Measurements from ENCODE around the gene C20orf144. TPM values are rescaled to one million over a fixed set of nuclear protein-coding genes. Genes with fewer than 3 reads are reported as not detected.

C20orf144 gene
- polyA plus RNA-seq, 2 of the 4 experiments (the other 2 are of a cell fraction): 0.10 to 0.12 TPM

DNA sequence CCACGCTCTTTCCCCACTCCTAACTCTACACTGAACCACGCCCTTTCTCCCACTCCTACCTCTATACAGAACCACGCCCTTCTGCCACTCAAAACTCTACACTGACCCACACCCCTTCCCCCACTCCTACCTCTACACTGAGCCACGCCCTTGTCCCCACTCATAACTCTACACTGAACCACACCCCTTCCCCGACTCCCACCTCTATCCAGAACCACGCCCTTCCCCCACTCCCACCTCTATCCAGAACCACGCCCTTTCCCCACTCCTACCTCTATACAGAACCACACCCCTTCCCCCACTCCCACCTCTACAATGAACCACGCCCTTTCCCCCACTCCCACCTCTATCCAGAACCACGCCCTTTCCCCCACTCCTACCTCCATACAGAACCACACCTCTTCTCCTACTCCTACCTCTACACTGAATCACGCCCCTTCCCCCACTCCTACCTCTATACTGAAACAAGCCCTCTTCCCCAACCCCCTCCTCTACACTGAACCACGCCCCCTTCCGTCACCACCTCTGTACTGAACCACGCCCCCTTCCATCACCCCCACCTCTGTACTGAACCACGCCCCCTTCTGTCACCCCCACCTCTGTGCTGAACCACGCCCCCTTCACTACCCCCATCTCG lies 47.9 kb downstream of the C20orf144 start:
- Histone ChIP-seq H3K4me2 (peak overlapping the region; percentile 22; the same call in 2 of the 3 replicates), H3K9me3 (no peaks in the 10 kb centered on the region), H3K4me3 (no peak overlapping the region), H3K4me1 (peaks cover 24% of the 10 kb centered on the region), H3K27ac (peak overlapping the region in 1 of 2 experiments; percentile 46; a peak in 1 of 6 replicates)
- FAIRE-seq: no peak
- TF ChIP-seq, protein P1, sequence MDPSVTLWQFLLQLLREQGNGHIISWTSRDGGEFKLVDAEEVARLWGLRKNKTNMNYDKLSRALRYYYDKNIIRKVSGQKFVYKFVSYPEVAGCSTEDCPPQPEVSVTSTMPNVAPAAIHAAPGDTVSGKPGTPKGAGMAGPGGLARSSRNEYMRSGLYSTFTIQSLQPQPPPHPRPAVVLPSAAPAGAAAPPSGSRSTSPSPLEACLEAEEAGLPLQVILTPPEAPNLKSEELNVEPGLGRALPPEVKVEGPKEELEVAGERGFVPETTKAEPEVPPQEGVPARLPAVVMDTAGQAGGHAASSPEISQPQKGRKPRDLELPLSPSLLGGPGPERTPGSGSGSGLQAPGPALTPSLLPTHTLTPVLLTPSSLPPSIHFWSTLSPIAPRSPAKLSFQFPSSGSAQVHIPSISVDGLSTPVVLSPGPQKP (IDR thresholded peaks at IDR 0.05; ENCODE audit: low read depth, low read length): no peak
- ATAC-seq: no peak
- 76% methylated on average over 11 of the region's 16 CpGs for WGBS (ENCODE audit: missing lambda C conversion rate)
- CTCF ChIA-PET: no interaction called here
- DNase-seq (ENCODE audit: low read depth in 1 of 2, low spot score in 1 of 2): no peak
- POLR2A ChIA-PET: no interaction called here

DNA sequence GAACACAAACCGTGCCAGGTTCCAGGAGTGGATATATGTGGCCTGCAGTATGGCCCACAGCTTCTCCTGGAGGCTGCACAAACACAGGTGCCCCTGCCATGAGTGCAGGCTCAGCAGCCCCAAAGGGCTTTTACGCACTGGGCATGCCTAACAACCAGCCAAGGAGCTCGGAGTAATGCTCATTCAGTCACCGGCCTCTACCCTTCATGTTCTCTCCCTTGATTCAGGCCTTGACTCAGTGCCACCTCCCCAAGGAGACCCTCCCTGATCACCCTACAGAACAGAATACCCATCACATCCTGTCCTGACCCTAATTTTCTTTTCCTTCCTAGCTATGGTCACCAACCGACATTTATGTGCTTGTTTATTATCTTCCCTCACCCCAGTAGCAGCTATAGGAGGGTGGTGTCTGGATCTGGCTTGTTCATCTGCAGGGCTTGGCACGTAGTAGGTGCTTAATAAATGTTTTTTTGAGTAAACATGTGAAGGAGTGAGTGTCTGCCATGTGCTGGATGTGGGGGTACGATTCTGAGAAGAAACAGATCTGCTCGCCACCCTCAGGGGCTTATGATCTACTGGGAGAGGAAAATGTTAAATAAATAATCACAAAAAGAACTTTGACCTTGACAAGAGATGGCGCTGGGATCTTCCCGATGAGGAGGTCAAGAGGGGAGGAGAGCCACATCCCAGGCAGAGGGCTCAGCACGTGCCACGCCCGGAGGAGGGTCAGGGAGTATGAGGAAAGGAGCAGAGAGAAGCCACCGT lies 48.7 kb downstream of the C20orf144 start:
- DNase-seq (ENCODE audit: low read depth in 1 of 2, low spot score in 1 of 2) (no peak), ATAC-seq (no peak), FAIRE-seq (no peak)
- H3K4me3 ChIP-seq: no peak overlapping the region
- POLR2A ChIA-PET: no interaction called here
- TF ChIP-seq TFCP2L1 (CRISPR knock-in tag; IDR thresholded peaks at IDR 0.05) (no peak), ESRRA (IDR thresholded peaks at IDR 0.05; ENCODE audit: borderline replicate concordance, low read length) (0 out of 2 replicates have a peak, but pooled peaks have one; percentile 3)
- peaks cover 24% of the 10 kb centered on the region for H3K4me1 ChIP-seq
- H3K4me2 ChIP-seq: peak overlapping the region; percentile 42
- CTCF ChIA-PET: no interaction called here
- whole genome bisulfite sequencing (ENCODE audit: missing lambda C conversion rate): 63% methylated on average over 14 of the region's 14 CpGs
- no peaks in the 10 kb centered on the region for H3K9me3 ChIP-seq
- H3K27ac ChIP-seq: no peak overlapping the region

DNA sequence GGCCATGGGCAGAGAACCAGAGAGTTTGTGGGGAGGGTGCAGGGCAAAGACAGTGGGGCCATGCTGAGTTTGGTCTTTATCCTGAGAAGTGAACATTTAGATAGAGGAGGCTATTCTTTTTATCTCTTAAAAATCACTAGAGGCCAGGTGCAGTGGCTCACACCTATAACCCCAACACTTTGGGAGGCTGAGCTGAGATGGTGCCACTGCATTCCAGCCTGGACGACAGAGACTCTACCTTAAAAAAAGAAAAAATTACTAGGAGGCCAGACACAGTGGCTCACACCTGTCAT lies 49.3 kb downstream of the C20orf144 start:
- no peak overlapping the region for H3K4me3 ChIP-seq
- no peaks in the 10 kb centered on the region for H3K9me3 ChIP-seq
- ChIA-PET CTCF (interaction anchor here (0.6 kb wide), 1 partner anchor 397 kb away, joined by 4 read pairs; no protein-coding TSS in a partner anchor), POLR2A (no interaction called here)
- ATAC-seq: no peak
- TF ChIP-seq BHLHE40 (IDR thresholded peaks at IDR 0.05; ENCODE audit: low read depth, low read length) (no peak), CEBPB (IDR thresholded peaks at IDR 0.05) (no peak), SMC3 (IDR thresholded peaks at IDR 0.05) (no peak), HOXA7 (CRISPR knock-in tag; IDR thresholded peaks at IDR 0.05) (no peak), HOXB13 (CRISPR knock-in tag; IDR thresholded peaks at IDR 0.05; ENCODE audit: low read depth) (no peak), FOSL2 (IDR thresholded peaks at IDR 0.05) (no peak), FOSL2 (CRISPR knock-in tag; IDR thresholded peaks at IDR 0.05) (no peak), FOXS1 (CRISPR knock-in tag; IDR thresholded peaks at IDR 0.05) (no peak), ZSCAN20 (CRISPR knock-in tag; IDR thresholded peaks at IDR 0.05) (no peak)
- TF ChIP-seq, protein P2, sequence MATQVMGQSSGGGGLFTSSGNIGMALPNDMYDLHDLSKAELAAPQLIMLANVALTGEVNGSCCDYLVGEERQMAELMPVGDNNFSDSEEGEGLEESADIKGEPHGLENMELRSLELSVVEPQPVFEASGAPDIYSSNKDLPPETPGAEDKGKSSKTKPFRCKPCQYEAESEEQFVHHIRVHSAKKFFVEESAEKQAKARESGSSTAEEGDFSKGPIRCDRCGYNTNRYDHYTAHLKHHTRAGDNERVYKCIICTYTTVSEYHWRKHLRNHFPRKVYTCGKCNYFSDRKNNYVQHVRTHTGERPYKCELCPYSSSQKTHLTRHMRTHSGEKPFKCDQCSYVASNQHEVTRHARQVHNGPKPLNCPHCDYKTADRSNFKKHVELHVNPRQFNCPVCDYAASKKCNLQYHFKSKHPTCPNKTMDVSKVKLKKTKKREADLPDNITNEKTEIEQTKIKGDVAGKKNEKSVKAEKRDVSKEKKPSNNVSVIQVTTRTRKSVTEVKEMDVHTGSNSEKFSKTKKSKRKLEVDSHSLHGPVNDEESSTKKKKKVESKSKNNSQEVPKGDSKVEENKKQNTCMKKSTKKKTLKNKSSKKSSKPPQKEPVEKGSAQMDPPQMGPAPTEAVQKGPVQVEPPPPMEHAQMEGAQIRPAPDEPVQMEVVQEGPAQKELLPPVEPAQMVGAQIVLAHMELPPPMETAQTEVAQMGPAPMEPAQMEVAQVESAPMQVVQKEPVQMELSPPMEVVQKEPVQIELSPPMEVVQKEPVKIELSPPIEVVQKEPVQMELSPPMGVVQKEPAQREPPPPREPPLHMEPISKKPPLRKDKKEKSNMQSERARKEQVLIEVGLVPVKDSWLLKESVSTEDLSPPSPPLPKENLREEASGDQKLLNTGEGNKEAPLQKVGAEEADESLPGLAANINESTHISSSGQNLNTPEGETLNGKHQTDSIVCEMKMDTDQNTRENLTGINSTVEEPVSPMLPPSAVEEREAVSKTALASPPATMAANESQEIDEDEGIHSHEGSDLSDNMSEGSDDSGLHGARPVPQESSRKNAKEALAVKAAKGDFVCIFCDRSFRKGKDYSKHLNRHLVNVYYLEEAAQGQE (IDR thresholded peaks at IDR 0.05): no peak
- no peak for DNase-seq (ENCODE audit: low read depth in 1 of 2, low spot score in 1 of 2)
- peak overlapping the region; percentile 42 for H3K4me2 ChIP-seq
- H3K27ac ChIP-seq: no peak overlapping the region
- FAIRE-seq: no peak
- WGBS (ENCODE audit: missing lambda C conversion rate): 92% methylated on average over 1 of the region's 1 CpG
- peaks cover 24% of the 10 kb centered on the region for H3K4me1 ChIP-seq

Other genes starting within 250 kb of the C20orf144 start
- gene SNTA1, start 218.6 kb upstream of the C20orf144 start, polyA plus RNA-seq (2011; rRNA removed): 5.6 and 6.5 TPM in 2 replicates
- gene SNTA1, start 218.6 kb upstream of the C20orf144 start, polyA plus RNA-seq (2017; fragmentation: RNase III; extraction: RNeasy Plus Mini Kit Qiagen cat#74134 plus additional on column Dnase treatment): 5.5 to 6.6 TPM (median 6.4 TPM) in 3 replicates
- 9.4 and 10.8 TPM in 2 replicates for gene CBFA2T2, start 172.2 kb upstream of the C20orf144 start, polyA plus RNA-seq (2011; rRNA removed)
- 5.2 to 6.8 TPM (median 6.7 TPM) in 3 replicates for gene CBFA2T2, start 172.2 kb upstream of the C20orf144 start, polyA plus RNA-seq (2017; fragmentation: RNase III; extraction: RNeasy Plus Mini Kit Qiagen cat#74134 plus additional on column Dnase treatment)
- not detected in 2 replicates for gene ACTL10, start 4.6 kb downstream of the C20orf144 start, polyA plus RNA-seq (2011; rRNA removed)
- not detected in 3 replicates for gene ACTL10, start 4.6 kb downstream of the C20orf144 start, polyA plus RNA-seq (2017; fragmentation: RNase III; extraction: RNeasy Plus Mini Kit Qiagen cat#74134 plus additional on column Dnase treatment)
- gene NECAB3, start 12.1 kb downstream of the C20orf144 start, polyA plus RNA-seq (2011; rRNA removed): 9.3 and 10.7 TPM in 2 replicates
- gene NECAB3, start 12.1 kb downstream of the C20orf144 start, polyA plus RNA-seq (2017; fragmentation: RNase III; extraction: RNeasy Plus Mini Kit Qiagen cat#74134 plus additional on column Dnase treatment): 17.2 to 21.6 TPM (median 19.3 TPM) in 3 replicates
- 17.9 and 19.4 TPM in 2 replicates for gene E2F1, start 24.1 kb downstream of the C20orf144 start, polyA plus RNA-seq (2011; rRNA removed)
- 32.8 to 35.8 TPM (median 33.5 TPM) in 3 replicates for gene E2F1, start 24.1 kb downstream of the C20orf144 start, polyA plus RNA-seq (2017; fragmentation: RNase III; extraction: RNeasy Plus Mini Kit Qiagen cat#74134 plus additional on column Dnase treatment)
- 6.6 and 7.3 TPM in 2 replicates for gene PXMP4, start 58.0 kb downstream of the C20orf144 start, polyA plus RNA-seq (2011; rRNA removed)
- 4.0 to 5.4 TPM (median 4.5 TPM) in 3 replicates for gene PXMP4, start 58.0 kb downstream of the C20orf144 start, polyA plus RNA-seq (2017; fragmentation: RNase III; extraction: RNeasy Plus Mini Kit Qiagen cat#74134 plus additional on column Dnase treatment)
- 2.1 and 2.7 TPM in 2 replicates for gene ZNF341, start 69.7 kb downstream of the C20orf144 start, polyA plus RNA-seq (2011; rRNA removed)
- 3.6 to 4.1 TPM (median 3.8 TPM) in 3 replicates for gene ZNF341, start 69.7 kb downstream of the C20orf144 start, polyA plus RNA-seq (2017; fragmentation: RNase III; extraction: RNeasy Plus Mini Kit Qiagen cat#74134 plus additional on column Dnase treatment)
- gene CHMP4B, start 149.0 kb downstream of the C20orf144 start, polyA plus RNA-seq (2011; rRNA removed): 75.8 and 81.3 TPM in 2 replicates
- gene CHMP4B, start 149.0 kb downstream of the C20orf144 start, polyA plus RNA-seq (2017; fragmentation: RNase III; extraction: RNeasy Plus Mini Kit Qiagen cat#74134 plus additional on column Dnase treatment): 104 to 108 TPM (median 107 TPM) in 3 replicates

Measured in A549 (cell line).